GM11168 (cell line): ENCODE results near the gene DMKN.
"Not testable (repeated sequence)": the region's sequence is repeated elsewhere in the genome, so short reads cannot be mapped to it uniquely, and the experiment has no call there.

Source experiments
- in situ Hi-C: fragments of 300-500 bp; cut with MboI; formaldehyde crosslinking; loops from one replicate; pipeline ENCODE4 v1.12.0; 2022; ENCODE audit warnings: low sequenced_read_pairs; ENCODE audit not compliant: unreplicated experiment

DMKN gene

GRCh38 chr19:35501684-35502083, 11.8 kb downstream of the DMKN start:
- in situ Hi-C loops = no loop called here

- in situ Hi-C loops = no loop called here
These were observed 12.8 kb downstream of the DMKN start for GRCh38 chr19:35500611-35501010.

DNA sequence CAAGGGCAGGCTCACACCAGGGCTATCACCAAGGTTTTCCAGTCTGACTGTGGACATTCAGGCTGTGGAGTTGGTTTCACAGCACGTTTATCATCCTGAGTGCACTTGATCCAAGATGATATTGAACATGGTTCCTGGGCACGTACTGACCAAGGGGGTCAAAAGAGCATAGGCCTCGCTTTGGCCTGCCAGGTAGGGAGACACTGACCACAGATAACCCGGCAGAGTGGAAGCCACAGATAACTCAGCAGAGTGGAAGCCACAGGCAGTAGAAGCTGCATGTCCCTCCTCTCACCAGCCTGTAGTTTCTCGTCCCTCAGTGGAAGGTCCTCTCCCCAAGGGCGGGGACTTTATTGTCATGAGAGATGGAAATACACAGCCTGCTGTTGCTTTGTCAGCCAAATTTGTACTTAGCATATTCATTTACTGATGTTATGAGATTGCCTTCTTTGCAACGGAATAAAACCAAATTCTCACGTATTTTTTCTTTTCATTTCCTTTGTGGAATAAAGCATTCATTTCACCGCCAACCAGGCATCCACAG, 14.4 kb downstream of the DMKN start:
- in situ Hi-C loops = no loop called here

GRCh38 chr19:35498220-35498619, 15.2 kb downstream of the DMKN start:
- in situ Hi-C loops = no loop called here

- in situ Hi-C loops = no loop called here
These were observed 16.0 kb downstream of the DMKN start for GRCh38 chr19:35497406-35497805.

DNA sequence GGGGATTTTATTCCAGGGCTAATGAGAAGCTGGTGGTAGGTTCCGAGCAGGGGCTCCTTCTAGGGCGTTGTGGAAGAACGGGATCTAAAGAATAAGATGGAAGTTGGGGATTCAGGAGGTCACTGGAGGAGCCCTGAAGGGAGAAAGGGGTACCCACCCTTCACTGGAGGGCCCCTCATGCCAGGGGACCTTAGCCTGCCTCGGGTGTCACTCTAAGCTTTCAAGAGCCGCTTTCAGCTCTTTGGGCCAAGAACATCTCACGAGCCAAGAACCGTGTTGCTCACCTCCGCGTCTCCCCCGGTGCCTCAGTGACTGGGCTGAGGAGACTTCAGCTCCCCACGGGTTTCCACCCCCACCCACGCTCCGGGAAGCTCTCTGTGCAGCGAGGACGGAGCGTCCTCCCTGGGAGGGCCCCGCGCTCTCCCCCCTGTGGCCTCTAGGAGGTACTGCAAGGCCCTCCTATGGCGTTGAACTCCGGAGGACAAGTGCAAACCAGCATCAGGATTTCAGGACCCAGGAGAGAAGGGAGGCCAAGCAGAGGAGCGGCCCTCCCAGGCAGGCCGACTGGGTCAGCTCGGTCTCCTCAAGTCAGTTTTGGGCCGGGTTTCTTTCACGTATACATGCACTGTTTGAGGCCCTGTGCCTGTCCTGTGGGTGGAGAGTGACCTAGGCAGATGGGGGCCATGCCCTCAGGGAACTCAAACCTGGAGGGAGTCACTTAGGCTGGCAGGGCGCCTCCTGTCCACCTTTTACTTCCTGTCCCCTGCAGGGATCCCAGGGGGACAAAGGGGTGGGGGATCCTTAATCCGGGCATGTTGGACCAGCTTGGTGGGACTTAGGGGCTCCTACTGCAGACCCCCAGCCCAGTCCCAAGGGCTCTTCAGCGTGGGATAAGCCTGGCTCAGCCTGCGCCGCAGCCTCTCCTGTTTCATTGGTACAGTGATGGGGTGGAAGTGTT, 18.1 kb downstream of the DMKN start:
- in situ Hi-C loops = no loop called here

- in situ Hi-C loops = no loop called here
These were observed 19.5 kb downstream of the DMKN start for GRCh38 chr19:35493971-35494370.

GRCh38 chr19:35491836-35492360, 21.6 kb downstream of the DMKN start:
- in situ Hi-C loops = no loop called here

- in situ Hi-C loops = no loop called here
These were observed 23.1 kb downstream of the DMKN start, which contains the start of gene KRTDAP for GRCh38 chr19:35490364-35490763. Gene KRTDAP, minus strand, starts transcription at chr19:35490464. Its CDS starts 22 bp downstream, at chr19:35490442.

GRCh38 chr19:35488677-35489076, 24.8 kb downstream of the DMKN start:
- in situ Hi-C loops = no loop called here

DNA sequence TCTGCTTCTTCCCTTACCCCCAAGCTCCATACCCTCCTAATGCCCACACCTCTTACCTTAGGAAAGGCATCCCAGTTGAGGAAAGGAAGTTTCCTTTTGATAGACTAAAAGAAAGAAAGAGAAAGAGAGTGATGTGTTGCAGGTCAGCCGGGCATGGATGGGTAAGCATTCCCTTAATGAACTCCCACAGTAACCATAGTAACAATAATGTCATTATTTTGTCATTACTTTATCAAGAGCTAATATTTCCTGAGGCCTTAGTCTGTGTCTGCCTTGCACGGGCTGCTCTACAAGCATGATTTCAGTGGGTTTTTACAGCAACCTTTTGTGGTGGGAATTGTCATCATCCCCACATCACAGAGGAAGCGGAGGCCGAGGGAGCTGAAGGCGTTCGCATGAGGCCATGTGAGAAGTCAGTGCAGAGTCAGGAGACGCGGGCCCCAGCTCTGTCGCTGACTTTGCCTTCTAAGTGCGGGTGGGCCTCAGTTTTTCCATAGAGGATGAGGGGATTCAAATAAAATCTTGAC, 25.7 kb downstream of the DMKN start:
- in situ Hi-C loops = no loop called here

GRCh38 chr19:35486268-35486708, 27.2 kb downstream of the DMKN start:
- in situ Hi-C loops = no loop called here

DNA sequence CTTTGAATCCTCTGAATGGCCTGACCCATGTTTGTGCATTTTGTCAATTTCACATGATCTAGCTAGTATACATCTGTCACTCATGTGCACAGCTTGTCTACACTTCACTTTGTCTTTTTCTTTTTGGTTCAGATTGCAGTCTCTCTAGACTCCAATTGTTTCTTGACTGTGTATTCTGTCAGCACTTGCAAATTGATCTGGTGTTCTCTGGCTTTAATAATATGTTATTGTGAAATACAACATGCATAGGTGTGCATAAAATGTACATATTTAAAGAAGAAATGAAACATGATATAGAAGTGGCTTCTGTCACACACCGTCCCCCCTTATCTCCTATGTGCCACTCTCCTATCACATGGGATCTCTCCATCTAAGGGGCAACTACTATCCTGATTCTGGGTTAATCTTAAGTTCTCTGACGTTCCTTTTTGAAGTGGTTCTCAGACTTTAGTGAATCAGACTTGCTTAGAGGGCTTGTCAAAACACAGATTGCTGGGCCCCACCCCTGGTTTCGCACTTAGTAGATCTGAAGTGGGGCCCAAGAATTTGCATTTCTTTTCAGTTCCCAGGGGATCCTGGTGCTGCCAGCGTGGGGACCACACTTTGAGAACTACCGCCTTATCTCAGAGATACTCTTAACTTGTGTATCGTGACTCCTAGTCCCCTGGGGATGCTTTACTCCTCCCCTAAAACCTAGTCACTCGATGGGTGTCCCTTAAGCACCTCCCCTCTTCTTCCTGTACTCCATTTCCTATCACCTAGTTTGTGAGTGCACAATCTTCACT, 29.0 kb downstream of the DMKN start:
- in situ Hi-C loops = no loop called here

- in situ Hi-C loops = no loop called here
These were observed 30.4 kb downstream of the DMKN start for GRCh38 chr19:35483089-35483488.

- in situ Hi-C loops = no loop called here
These were observed 34.4 kb downstream of the DMKN start for GRCh38 chr19:35478794-35479677.

GRCh38 chr19:35476149-35476548, 37.3 kb downstream of the DMKN start:
- in situ Hi-C loops = no loop called here

DNA sequence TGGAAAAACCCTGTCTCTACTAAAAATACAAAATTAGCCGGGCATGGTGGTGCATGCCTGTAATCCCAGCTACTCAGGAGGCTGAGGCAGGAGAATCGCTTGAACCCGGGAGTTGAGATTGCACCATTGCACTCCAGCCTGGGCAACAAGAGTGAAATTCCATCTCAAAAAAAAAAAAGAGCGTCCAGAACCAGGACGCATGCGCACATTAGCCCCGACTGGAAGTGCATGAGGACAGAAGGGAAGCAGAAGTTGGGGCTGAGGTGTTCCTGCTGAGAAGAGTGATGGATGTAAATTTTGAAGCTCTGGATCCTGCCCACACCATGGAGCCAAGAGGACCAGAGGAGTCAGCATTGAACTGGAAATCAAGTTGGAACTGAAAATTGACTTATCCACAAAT, 38.9 kb downstream of the DMKN start:
- in situ Hi-C loops = not testable (repeated sequence)

- in situ Hi-C loops = no loop called here
These were observed 39.3 kb downstream of the DMKN start for GRCh38 chr19:35474104-35474503.

- in situ Hi-C loops = no loop called here
These were observed 41.5 kb downstream of the DMKN start for GRCh38 chr19:35471946-35472345.
